ENCODE results near the gene NR2C2. TPM values are rescaled to one million over a fixed set of nuclear protein-coding genes. Genes with fewer than 3 reads are reported as not detected.

Gene NR2C2
- polyA plus RNA-seq (2013, experiment 1 of 2) = 21.0 TPM
- polyA plus RNA-seq (2013, experiment 2 of 2) = 22.1 TPM

- Histone ChIP-seq H4K8ac (ENCODE audit: low read depth, low read length) (no peak within 1 kb of the TSS), H2BK5ac (ENCODE audit: low read length) (peak within 1 kb of the TSS; percentile 85), H2AK5ac (ENCODE audit: low read depth, low read length) (peak within 1 kb of the TSS; percentile 10), H3K9me3 (replicated peaks in 1 of 2; ENCODE audit: control insufficient read depth in 2 of 2, insufficient read depth in 1 of 2, low read depth in 1 of 2, low read length in 2 of 2) (no peaks in the 10 kb centered on the region), H2BK15ac (ENCODE audit: low read length) (peak within 1 kb of the TSS; percentile 2), H3K27me3 (ENCODE audit: control insufficient read depth in 3 of 3, insufficient read depth in 3 of 3, low read depth in 1 of 3, low read length in 3 of 3) (no peaks in the 10 kb centered on the region), H2BK12ac (ENCODE audit: low read length) (peak within 1 kb of the TSS; percentile 46), H4K91ac (ENCODE audit: low read depth, low read length, poor library complexity) (no peak within 1 kb of the TSS), H3K4ac (ENCODE audit: low read length) (no peak within 1 kb of the TSS), H3K4me2 (ENCODE audit: insufficient read depth, low read length, poor library complexity, severe bottlenecking) (peak within 1 kb of the TSS; percentile 78), H3K79me1 (ENCODE audit: low read depth, low read length) (peaks cover 4% of the 10 kb centered on the region), H2BK120ac (ENCODE audit: low read depth, low read length) (peak within 1 kb of the TSS; percentile 85), H3K4me3 (ENCODE audit: low read length in 2 of 2) (peak within 1 kb of the TSS; percentile 78 to 90), H3K23ac (ENCODE audit: low read depth, low read length, poor library complexity) (peak within 1 kb of the TSS; percentile 95), H3K4me1 (ENCODE audit: control insufficient read depth in 2 of 2, insufficient read depth in 1 of 2, low read depth in 1 of 2, low read length in 2 of 2) (peaks cover 5 to 6% of the 10 kb centered on the region in 2 donors), H3K36me3 (replicated peaks in 1 of 2; ENCODE audit: control insufficient read depth in 2 of 2, insufficient read depth in 2 of 2, low read length in 2 of 2) (peaks cover 10 to 70% of the 10 kb centered on the region in 2 donors), H3K14ac (ENCODE audit: low read length) (peak within 1 kb of the TSS; percentile 84), H3K27ac (replicated peaks; ENCODE audit: low read length) (peak within 1 kb of the TSS; percentile 100), H3K9ac (ENCODE audit: low read depth, low read length, poor library complexity) (peak within 1 kb of the TSS; percentile 98), H3K18ac (ENCODE audit: low read length) (peak within 1 kb of the TSS; percentile 95), H2AFZ (ENCODE audit: low read length) (peak within 1 kb of the TSS; percentile 92)
- peak; percentile 77 for DNase-seq (ENCODE audit: low spot score)
- no CpG with 5 or more reads among the region's 108 CpGs for WGBS, 2 donors (ENCODE audit: extremely low coverage in 2 of 2, insufficient read length in 2 of 2, insufficient replicate concordance in 1 of 2)
These were observed at the start of gene NR2C2 for GRCh38 chr3:14947100-14947885. NR2C2 (plus strand) TSS chr3:14947583; CDS start chr3:15003915, 56,332 bp downstream.

GRCh38 chr3:14898929-14899328 is 48.5 kb upstream of the NR2C2 start:
- no peak overlapping the region for H3K27ac ChIP-seq (replicated peaks; ENCODE audit: low read length)
- DNase-seq (ENCODE audit: low spot score) = no peak
- no peak overlapping the region for H2BK5ac ChIP-seq (ENCODE audit: low read length)
- no peaks in the 10 kb centered on the region for H3K79me1 ChIP-seq (ENCODE audit: low read depth, low read length)
- no peak overlapping the region for H2BK120ac ChIP-seq (ENCODE audit: low read depth, low read length)
- no peak overlapping the region for H3K18ac ChIP-seq (ENCODE audit: low read length)
- no peak overlapping the region for H2BK15ac ChIP-seq (ENCODE audit: low read length)
- H3K4me3 ChIP-seq (ENCODE audit: low read length in 2 of 2) = no peak overlapping the region
- no peak overlapping the region for H2BK12ac ChIP-seq (ENCODE audit: low read length)
- H3K14ac ChIP-seq (ENCODE audit: low read length) = no peak overlapping the region
- peaks cover 0 to 1% of the 10 kb centered on the region in 2 donors for H3K9me3 ChIP-seq (replicated peaks in 1 of 2; ENCODE audit: control insufficient read depth in 2 of 2, insufficient read depth in 1 of 2, low read depth in 1 of 2, low read length in 2 of 2)
- no peak overlapping the region for H2AFZ ChIP-seq (ENCODE audit: low read length)
- H3K36me3 ChIP-seq (replicated peaks in 1 of 2; ENCODE audit: control insufficient read depth in 2 of 2, insufficient read depth in 2 of 2, low read length in 2 of 2) = no peaks in the 10 kb centered on the region
- H3K27me3 ChIP-seq (ENCODE audit: control insufficient read depth in 3 of 3, insufficient read depth in 3 of 3, low read depth in 1 of 3, low read length in 3 of 3) = peaks cover 0 to 10% (median 0%) of the 10 kb centered on the region in 3 experiments
- no peak overlapping the region for H3K23ac ChIP-seq (ENCODE audit: low read depth, low read length, poor library complexity)
- peak overlapping the region; percentile 9 for H2AK5ac ChIP-seq (ENCODE audit: low read depth, low read length)
- no CpG with 5 or more reads among the region's 7 CpGs for WGBS, 2 donors (ENCODE audit: extremely low coverage in 2 of 2, insufficient read length in 2 of 2, insufficient replicate concordance in 1 of 2)
- peaks cover 0 to 14% of the 10 kb centered on the region in 2 donors for H3K4me1 ChIP-seq (ENCODE audit: control insufficient read depth in 2 of 2, insufficient read depth in 1 of 2, low read depth in 1 of 2, low read length in 2 of 2)
- H4K91ac ChIP-seq (ENCODE audit: low read depth, low read length, poor library complexity) = no peak overlapping the region
- no peak overlapping the region for H3K9ac ChIP-seq (ENCODE audit: low read depth, low read length, poor library complexity)
- no peak overlapping the region for H3K4me2 ChIP-seq (ENCODE audit: insufficient read depth, low read length, poor library complexity, severe bottlenecking)
- H3K4ac ChIP-seq (ENCODE audit: low read length) = no peak overlapping the region
- no peak overlapping the region for H4K8ac ChIP-seq (ENCODE audit: low read depth, low read length)

GRCh38 chr3:14899993-14900618 is 47.3 kb upstream of the NR2C2 start:
- Histone ChIP-seq H2BK120ac (ENCODE audit: low read depth, low read length) (no peak overlapping the region), H3K23ac (ENCODE audit: low read depth, low read length, poor library complexity) (peak overlapping the region; percentile 18), H2BK15ac (ENCODE audit: low read length) (peak overlapping the region; percentile 62), H3K4me1 (ENCODE audit: control insufficient read depth in 2 of 2, insufficient read depth in 1 of 2, low read depth in 1 of 2, low read length in 2 of 2) (peaks cover 0 to 14% of the 10 kb centered on the region in 2 donors), H3K18ac (ENCODE audit: low read length) (peak overlapping the region; percentile 70), H2BK12ac (ENCODE audit: low read length) (no peak overlapping the region), H3K27me3 (ENCODE audit: control insufficient read depth in 3 of 3, insufficient read depth in 3 of 3, low read depth in 1 of 3, low read length in 3 of 3) (peaks cover 0 to 10% (median 0%) of the 10 kb centered on the region in 3 experiments), H3K79me1 (ENCODE audit: low read depth, low read length) (no peaks in the 10 kb centered on the region), H3K9me3 (replicated peaks in 1 of 2; ENCODE audit: control insufficient read depth in 2 of 2, insufficient read depth in 1 of 2, low read depth in 1 of 2, low read length in 2 of 2) (peaks cover 2 to 3% of the 10 kb centered on the region in 2 donors), H3K4me2 (ENCODE audit: insufficient read depth, low read length, poor library complexity, severe bottlenecking) (no peak overlapping the region), H2AK5ac (ENCODE audit: low read depth, low read length) (peak overlapping the region; percentile 71), H3K14ac (ENCODE audit: low read length) (no peak overlapping the region), H3K36me3 (replicated peaks in 1 of 2; ENCODE audit: control insufficient read depth in 2 of 2, insufficient read depth in 2 of 2, low read length in 2 of 2) (no peaks in the 10 kb centered on the region), H2AFZ (ENCODE audit: low read length) (no peak overlapping the region), H3K4me3 (ENCODE audit: low read length in 2 of 2) (no peak overlapping the region), H3K9ac (ENCODE audit: low read depth, low read length, poor library complexity) (no peak overlapping the region), H4K8ac (ENCODE audit: low read depth, low read length) (no peak overlapping the region), H3K27ac (replicated peaks; ENCODE audit: low read length) (no peak overlapping the region), H2BK5ac (ENCODE audit: low read length) (peak overlapping the region; percentile 0), H4K91ac (ENCODE audit: low read depth, low read length, poor library complexity) (no peak overlapping the region), H3K4ac (ENCODE audit: low read length) (no peak overlapping the region)
- WGBS, 2 donors (ENCODE audit: extremely low coverage in 2 of 2, insufficient read length in 2 of 2, insufficient replicate concordance in 1 of 2) = no CpG with 5 or more reads among the region's 9 CpGs
- DNase-seq (ENCODE audit: low spot score) = no peak
